Measurements from ENCODE around the gene TULP4.

Gene TULP4

DNA sequence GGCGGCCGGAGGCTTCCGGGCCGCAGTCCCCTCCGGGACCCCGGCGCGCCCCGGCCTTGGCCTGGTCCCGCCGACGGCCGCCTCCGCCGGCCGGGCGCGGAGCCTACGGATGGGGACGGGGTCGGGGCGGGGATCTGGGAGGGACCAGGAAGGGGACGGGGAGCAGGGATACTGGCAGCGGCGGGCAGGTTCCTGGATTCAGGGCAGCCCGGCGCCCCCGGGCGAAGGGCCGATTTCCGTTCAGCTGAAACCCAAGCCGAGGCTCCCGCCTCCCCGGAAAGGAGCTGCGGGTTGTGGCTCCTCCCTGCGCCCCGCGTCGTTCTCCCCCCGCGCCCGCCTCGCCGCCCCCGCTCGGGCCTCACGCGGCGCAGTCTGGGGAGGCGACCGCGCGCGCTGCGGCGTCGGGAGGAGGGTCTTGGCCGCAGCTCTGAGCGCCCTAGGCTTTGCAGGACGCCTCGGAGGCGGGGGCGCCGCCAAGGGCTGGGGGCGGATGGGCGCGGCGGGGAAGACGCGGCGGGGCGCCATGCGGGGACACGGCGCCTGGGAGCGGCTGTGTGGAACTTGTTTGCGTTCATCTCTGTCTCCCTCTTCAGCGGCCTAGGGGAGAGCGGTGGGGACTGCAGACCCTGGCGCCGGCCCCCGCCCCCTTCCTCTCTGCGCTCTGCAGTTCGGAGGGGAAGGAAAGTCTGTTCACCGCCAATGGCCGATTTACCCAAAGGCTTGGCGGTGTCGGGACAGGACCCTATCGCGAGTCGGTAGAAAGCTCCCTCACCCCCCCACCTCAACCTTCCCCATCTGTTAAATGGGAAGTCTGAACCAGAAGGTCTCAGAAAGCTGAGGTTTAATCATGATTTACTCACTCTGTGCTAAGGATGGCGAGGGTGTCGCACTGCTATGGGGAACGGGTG lies 224.9 kb downstream of the TULP4 start:
- TF ChIP-seq, protein P1, sequence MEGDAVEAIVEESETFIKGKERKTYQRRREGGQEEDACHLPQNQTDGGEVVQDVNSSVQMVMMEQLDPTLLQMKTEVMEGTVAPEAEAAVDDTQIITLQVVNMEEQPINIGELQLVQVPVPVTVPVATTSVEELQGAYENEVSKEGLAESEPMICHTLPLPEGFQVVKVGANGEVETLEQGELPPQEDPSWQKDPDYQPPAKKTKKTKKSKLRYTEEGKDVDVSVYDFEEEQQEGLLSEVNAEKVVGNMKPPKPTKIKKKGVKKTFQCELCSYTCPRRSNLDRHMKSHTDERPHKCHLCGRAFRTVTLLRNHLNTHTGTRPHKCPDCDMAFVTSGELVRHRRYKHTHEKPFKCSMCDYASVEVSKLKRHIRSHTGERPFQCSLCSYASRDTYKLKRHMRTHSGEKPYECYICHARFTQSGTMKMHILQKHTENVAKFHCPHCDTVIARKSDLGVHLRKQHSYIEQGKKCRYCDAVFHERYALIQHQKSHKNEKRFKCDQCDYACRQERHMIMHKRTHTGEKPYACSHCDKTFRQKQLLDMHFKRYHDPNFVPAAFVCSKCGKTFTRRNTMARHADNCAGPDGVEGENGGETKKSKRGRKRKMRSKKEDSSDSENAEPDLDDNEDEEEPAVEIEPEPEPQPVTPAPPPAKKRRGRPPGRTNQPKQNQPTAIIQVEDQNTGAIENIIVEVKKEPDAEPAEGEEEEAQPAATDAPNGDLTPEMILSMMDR (conservative IDR thresholded peaks at IDR 0.05): no peak
- peak overlapping the region; percentile 92 for H3K27ac ChIP-seq

DNA sequence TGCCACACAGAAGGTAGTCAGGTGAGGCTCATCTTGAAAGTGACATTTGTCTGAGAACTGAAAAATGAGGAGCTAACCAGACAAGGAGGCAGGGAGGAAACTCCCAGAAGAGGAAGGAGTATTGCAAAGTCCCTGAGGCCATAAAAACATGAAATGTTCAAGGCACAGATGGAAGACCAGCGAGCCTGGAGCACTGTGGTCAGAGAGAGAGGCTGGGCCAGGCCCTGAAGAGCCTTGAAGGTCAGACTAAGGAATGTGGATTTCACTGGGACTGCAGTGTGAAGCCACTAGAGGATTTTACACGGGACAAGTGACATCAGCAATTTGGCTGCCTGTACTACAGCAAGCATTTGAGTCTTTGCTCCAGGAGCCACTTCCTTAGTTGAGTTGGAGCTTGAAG lies 226.5 kb downstream of the TULP4 start:
- H3K27ac ChIP-seq: peak overlapping the region; percentile 92; the same call in 1 of the 2 replicates
- TF ChIP-seq, protein P1 (conservative IDR thresholded peaks at IDR 0.05): no peak

DNA sequence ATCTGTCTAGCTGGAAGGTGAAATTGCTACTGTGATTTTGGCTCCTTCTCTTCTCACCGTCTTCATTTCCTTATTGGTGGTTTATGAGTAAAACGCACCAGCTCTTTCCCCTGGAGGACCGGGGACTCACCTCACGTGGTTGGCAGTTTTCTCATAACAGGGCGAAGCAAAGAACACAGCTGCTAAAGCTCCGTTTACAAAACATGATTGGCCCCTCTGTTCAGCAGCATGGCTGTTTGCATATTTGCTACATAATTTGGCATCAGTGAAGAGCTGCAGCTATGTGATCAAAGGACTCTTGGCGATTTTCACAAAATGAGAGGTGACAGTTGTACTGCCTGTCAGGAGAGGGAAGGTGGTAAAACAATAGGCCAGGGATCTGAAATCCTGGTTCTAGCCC lies 227.1 kb downstream of the TULP4 start:
- H3K27ac ChIP-seq: peak overlapping the region; percentile 92; the same call in 1 of the 2 replicates
- TF ChIP-seq, protein P1 (conservative IDR thresholded peaks at IDR 0.05): no peak

DNA sequence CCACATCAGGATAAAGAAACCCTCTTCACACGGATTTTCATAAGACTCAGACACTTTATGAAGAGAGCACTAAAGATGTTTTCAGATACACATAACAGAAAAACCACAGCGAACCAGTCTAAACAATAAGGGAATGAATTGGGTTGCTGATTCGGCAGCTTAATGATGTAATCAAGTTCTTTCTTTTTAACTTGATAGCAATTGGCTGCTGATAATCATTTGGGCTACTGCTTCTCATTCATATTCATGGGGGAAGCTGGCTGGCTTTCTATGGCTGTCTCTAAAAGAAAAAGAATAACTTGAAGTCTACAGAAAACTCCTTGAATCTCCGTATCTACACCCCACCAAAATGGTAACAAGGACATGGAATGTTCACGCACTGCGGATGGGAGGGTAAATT lies 227.6 kb downstream of the TULP4 start:
- H3K27ac ChIP-seq: no peak overlapping the region; the same call in 1 of the 2 replicates
- TF ChIP-seq, protein P1 (conservative IDR thresholded peaks at IDR 0.05): no peak

DNA sequence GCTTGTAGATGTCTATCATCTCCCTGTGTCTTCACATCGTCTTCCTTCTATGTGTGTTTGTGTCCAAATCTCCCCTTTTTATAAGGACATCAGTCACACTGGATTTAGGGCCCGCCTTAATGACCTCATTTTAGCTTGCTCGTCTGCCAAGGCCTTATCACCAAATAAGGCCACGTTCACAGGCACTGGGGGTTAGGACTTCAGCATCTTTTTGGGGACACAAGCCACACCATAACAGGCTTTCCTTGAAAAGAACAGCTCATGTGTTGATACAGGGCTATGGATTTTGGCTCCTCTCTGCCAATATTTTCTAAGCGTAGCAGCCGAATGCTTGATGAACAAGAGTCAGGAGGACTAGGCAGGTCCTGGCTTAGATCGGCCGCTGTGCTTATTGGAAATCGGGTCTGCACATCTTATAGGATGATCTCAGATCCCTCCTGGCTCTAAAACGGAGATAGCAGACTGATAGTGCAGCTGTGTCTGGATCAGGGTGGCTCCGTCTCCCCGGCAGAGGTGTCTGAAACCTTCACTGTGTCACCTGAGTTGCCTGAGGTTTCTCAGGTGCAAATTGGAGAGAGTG lies 231.4 kb downstream of the TULP4 start:
- no peak overlapping the region for H3K27ac ChIP-seq
- TF ChIP-seq, protein P1 (conservative IDR thresholded peaks at IDR 0.05): no peak

DNA sequence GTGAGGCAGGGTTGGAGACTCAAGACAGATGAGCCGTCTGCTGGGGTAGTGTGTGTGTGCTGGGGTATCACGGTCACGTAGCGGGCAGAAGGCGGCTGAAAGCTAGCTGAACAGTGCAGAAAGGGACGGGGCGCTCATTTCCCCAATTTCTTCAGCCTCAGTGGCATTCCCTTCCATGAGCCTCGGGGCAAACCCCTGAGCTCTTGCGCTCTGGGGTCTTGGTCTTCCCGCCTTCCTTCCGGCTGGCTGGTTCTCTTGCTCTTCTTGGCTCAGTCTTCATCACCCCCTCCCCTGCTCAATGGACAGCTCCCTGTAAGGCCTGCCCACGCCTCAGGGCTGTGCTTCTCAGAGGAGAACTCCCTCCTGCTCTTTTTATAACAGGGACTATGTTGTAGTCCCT lies 232.2 kb downstream of the TULP4 start:
- TF ChIP-seq, protein P1 (conservative IDR thresholded peaks at IDR 0.05): no peak
- no peak overlapping the region for H3K27ac ChIP-seq
